HG03196 (cell line): ENCODE data around the gene SRP68.
"Not testable (repeated sequence)": the region's sequence is repeated elsewhere in the genome, so short reads cannot be mapped to it uniquely, and the experiment has no call there.

Experiments used
- ATAC-seq: cut with Tn5 transposase; IDR thresholded peaks from one replicate; pipeline ENCODE4 v1.9.1; 2021; ENCODE audit not compliant: unreplicated experiment

The SRP68 gene

GRCh38 chr17:76089680-76090516 is 17.6 kb upstream of the SRP68 start:
- no peak for ATAC-seq

GRCh38 chr17:76088868-76089576 is 16.7 kb upstream of the SRP68 start:
- ATAC-seq = no peak

DNA sequence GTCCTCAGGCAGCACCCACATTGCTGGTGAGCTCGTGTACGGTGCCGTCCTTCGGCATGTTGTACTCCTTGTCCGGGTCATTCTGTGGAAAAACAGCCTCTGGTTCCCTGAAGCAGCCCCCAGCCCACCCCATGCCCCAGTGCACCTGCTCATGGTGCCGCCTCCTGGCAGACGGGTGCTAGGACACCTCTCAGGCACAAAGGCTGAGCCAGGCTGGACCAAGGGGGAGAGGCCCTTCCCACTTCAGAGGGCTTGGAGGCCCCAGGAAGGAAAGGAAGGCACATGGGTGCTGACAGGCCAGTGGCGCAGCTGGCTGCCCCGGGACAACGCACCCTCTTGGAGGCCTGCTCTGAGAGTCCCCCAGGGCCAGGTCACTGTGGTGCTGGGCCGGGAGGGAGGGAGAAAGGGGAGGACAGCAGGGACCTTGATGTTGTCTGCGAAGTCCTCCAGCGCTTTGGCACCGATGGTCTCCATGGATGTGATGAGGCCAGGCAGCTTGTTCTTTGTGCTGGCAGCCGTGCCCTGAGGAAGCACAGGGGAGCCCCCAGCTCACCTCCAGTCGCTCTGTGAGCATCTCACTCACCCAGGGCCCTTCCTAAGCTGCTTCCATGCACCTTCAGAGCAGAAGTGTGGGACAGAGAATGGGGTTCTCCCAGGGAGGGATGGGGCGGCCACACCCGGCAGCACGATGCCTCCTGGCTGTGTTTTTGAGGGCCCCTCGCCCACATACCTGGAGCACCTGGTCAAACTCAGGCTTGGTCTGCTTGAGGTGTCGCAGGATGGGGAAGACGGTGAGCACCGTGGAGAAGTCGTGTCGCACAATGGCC is 15.9 kb upstream of the SRP68 start:
- no peak for ATAC-seq

DNA sequence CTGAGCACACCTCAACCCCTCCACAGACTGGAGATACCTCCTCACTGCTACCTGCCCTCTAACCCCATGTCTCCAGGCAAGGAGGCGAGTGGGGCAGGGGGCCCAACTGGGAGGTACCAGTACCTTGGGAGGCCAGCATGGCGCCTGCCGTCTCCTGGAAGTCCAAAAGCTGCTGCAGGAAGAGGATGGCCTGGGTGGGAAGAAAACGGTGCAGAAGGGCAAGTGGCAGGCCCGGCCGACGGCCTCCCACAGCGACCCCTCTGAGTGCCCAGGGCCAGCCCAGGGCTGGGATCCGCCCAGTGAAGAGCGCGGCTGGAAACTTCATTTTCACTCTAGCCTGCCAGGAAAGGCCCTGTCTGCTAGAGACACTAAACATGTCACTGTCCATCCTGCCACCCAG is 15.2 kb upstream of the SRP68 start:
- ATAC-seq = no peak

- no peak for ATAC-seq
These were observed 14.1 kb upstream of the SRP68 start for GRCh38 chr17:76086384-76086783.

DNA sequence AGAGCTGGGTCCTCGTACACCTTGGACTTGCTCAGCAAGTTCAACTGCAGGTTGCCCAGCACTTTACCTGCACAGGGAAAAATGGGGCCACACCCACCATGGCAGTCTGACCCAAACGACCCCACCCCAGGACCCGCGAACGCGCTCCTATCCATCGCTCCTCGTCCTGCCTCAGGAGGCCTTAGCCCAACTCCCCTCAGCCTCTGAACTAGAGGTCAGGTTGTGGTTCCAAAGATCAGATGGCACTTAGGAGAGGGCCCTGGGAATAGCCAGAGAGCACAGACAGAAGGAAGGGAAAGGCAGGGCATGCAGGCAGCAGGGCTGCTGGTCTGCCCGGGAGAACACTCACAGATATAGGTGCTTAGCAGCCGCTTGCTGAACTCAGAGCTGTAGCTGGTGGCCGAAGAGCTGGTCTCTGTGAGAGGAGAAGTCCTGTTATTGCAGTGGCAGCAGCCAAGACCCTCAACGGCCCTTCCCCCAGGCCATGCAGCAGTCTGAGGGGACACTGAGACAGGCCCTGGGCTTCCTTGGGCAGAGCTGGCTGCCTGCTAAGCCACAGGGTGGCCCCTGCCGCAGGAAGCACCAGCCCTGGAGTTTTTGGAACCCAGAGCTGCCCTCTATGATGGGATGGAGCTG is 13.5 kb upstream of the SRP68 start:
- ATAC-seq = no peak

- no peak for ATAC-seq
These were observed 12.9 kb upstream of the SRP68 start for GRCh38 chr17:76085066-76085730.

DNA sequence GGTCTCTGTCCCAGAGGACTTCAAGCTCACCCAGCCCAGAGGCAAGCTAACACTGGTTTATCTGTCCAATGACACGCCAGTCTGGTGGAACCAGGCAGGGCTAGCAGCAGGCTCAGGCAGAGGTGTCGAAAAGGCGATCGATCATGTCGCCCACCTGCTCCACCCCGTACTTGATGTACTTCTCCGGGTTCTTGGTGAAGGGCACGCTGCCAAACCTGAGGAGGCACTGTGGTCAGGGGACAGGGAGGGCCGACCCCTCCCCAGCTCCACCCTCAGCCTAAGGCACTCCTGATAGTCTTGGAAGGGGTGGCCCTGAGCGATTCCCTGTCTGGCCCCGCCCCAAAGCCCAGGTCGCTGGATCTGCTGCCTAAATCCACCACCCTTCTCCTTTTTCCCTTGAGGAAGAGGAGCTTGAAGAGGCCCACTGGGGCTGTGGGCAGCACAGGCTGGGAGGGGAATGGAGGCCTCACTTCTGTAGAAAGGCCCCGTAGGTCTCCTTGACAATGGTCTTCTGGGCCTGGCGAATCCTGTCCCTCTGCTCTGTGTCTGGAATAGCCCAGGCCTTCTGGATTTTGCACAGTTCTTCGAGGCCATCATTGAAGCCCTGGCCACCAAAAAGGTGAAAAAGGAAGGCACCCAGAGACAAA is 11.3 kb upstream of the SRP68 start:
- ATAC-seq = no peak

DNA sequence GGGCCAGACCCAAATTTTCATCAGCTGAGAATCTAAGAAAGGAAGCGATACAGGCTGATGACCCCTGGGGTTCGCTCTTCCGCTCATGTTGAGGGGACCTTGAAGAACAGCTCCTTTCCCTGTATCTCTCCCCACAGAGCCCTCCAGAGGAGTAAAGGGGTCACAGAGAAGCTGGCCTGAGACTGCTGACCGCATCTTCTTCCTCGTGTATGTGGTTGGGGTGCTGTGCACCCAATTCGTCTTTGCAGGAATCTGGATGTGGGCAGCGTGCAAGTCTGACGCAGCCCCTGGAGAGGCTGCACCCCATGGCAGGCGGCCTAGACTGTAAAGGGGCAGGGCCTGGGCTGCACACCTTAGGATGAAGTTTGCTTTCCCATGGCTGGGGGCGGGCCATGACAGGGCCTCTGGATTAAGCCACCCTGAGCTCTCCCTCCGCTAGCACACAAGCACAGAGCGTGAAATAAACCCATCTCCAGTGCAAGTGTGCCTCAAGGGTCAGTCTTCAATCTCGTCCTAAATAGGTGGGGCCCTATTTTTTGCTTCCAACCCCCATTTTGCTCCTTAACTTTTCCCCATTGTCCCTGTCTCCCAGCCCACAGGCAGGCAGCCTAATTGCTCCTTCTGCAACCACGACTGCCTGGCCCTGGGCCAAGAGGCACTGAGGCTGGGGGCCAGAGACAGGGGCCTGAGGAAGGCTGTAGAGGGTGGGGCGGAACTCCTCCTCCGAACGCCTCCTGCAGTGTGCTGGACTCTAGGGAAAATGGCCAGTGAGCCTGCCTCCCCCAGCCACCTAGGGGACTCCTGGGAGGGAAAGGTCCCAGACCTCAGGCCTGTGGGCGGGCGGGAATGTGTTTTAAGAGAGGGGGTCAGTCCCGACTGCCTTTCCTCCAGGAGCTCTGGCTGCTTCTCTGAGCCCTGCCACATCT is 10.3 kb upstream of the SRP68 start:
- no peak for ATAC-seq

- no peak for ATAC-seq
These were observed 9.2 kb upstream of the SRP68 start for GRCh38 chr17:76081295-76082210.

DNA sequence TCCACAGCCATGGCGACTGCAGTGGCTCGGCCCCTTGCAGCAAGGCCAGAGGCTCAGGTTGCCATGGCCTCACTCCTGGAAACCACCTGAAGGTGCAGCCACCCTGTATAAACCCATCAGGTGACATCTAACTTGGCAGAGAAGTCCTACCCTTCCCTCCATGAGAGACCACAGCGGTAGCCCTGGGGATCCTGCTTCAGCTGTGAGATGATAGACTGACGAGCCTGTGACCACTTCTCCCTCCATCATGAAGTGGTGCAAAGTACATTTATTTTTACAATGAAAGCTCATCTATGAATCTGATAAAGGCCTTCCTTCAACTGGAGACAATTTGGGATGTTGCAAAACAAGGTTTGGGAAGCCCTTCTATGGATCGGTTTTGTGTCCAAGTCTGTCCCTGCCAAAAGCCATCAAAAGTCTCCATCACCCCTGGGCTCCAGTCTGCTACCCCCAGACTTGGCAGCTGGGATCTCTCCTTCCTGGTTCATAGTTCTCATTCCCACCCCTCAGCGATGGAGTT is 8.5 kb upstream of the SRP68 start:
- ATAC-seq = no peak

- ATAC-seq = no peak
These were observed 7.8 kb upstream of the SRP68 start for GRCh38 chr17:76079956-76080767.

GRCh38 chr17:76079535-76079955 is 7.2 kb upstream of the SRP68 start:
- no peak for ATAC-seq

- no peak for ATAC-seq
These were observed 6.7 kb upstream of the SRP68 start, which contains the start of gene ZACN for GRCh38 chr17:76078860-76079534. Gene ZACN (plus strand): TSS chr17:76079182. CDS start chr17:76079265, 83 bp downstream.

- ATAC-seq = not testable (repeated sequence)
These were observed 6.1 kb upstream of the SRP68 start for GRCh38 chr17:76078370-76078769.

DNA sequence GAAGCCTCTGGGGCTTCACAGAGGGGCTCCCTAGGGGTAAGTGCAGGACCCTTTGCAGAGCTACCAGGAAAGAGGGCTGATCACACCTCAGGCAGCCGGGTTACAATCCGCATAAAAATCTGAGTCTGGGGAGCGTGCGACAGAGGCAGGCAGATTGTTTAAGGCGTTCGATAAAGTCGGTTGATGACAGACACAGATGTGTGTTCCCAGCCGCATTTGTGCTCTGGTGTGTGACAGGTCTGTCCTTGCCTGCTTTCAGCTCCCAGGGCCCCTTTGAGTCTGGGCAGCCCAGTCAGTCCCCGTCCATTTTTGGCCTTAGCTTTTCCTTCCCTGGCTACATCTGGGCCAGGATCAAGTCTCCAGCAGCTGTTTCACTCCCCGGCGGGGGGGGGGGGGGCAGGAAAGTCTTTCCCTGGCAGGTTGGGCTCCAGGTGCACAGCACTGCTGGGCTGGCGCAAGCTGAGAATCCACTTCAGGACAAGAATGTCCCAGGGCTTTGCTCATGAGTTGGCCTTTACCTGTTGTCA is 5.3 kb upstream of the SRP68 start:
- ATAC-seq = no peak
